Activated CD8-positive, alpha-beta T cell treated with anti-CD3 and anti-CD28 coated beads for 36 hours (primary cell): ENCODE measurements around the gene CAPN5. TPM values are rescaled to one million over a fixed set of nuclear protein-coding genes. Genes with fewer than 3 reads are reported as not detected.

ENCODE experiments used
- ATAC-seq: fragments of 200-7000 bp; cut with Tn5 transposase; one replicate; pipeline ENCODE4 v1.10.0; 2021; ENCODE audit warnings: mild to moderate bottlenecking, moderate library complexity
- CTCF ChIA-PET: fragments of 350-600 bp; sonication (Branson Sonifier 250); formaldehyde crosslinking; loops from one replicate; lab custom pipeline; 2021; ENCODE audit warnings: antibody characterized with exemption; lab: Charles Lee
- POLR2A ChIA-PET: fragments of 350-600 bp; sonication (Branson Sonifier 250); formaldehyde crosslinking; loops from one replicate; lab custom pipeline; 2021; ENCODE audit warnings: antibody characterized with exemption; lab: Charles Lee
- DNase-seq: peaks from one replicate; pipeline ENCODE4 v3.0.0-alpha.2; 2020
- H3K27ac Mint-ChIP-seq: one replicate; pipeline ENCODE4 v1.8.0; 2021; ENCODE audit warnings: mild to moderate bottlenecking, mixed read lengths
- H3K27me3 Mint-ChIP-seq: one replicate; pipeline ENCODE4 v1.8.0; 2021; ENCODE audit warnings: mixed read lengths
- H3K36me3 Mint-ChIP-seq: one replicate; pipeline ENCODE4 v1.8.0; 2021; ENCODE audit warnings: low read depth, mixed read lengths
- H3K4me1 Mint-ChIP-seq: one replicate; pipeline ENCODE4 v1.8.0; 2021; ENCODE audit warnings: low read depth, mixed read lengths
- H3K4me3 Mint-ChIP-seq: one replicate; pipeline ENCODE4 v1.8.0; 2021; ENCODE audit warnings: mild to moderate bottlenecking, moderate library complexity, mixed read lengths
- H3K9me3 Mint-ChIP-seq: one replicate; pipeline ENCODE4 v1.8.0; 2021; ENCODE audit warnings: mixed read lengths
- CTCF ChIP-seq: fragments of 200-600 bp; IDR thresholded peaks from one replicate; pipeline ENCODE4 v1.8.0; 2022; ENCODE audit warnings: antibody characterized with exemption, mild to moderate bottlenecking
- intact Hi-C: fragments of 100-400 bp; cut with micrococcal nuclease; formaldehyde crosslinking; loops from one replicate; pipeline ENCODE4 v1.10.0; 2022
- total RNA-seq, 2 experiments: library from RNA; stranded (reverse); gene quantifications; one replicate each; pipeline ENCODE4 v1.2.3, GENCODE V29; 2021

Gene CAPN5
- total RNA-seq, 2 experiments from 2014 or later, result 1.6 to 2.2 TPM

GRCh38 chr11:77052518-77052917 lies 14.3 kb upstream of the CAPN5 start:
- Mint-ChIP-seq H3K9me3 (peaks cover 10% of the 10 kb centered on the region), H3K36me3 (no peaks in the 10 kb centered on the region), H3K4me1 (no peaks in the 10 kb centered on the region), H3K4me3 (no peak overlapping the region), H3K27ac (no peak overlapping the region), H3K27me3 (no peaks in the 10 kb centered on the region)
- intact Hi-C loops, result no loop called here
- ChIA-PET POLR2A (no interaction called here), CTCF (interaction anchor here (1.1 to 5.0 kb wide), 2 partner anchors 13 to 39 kb away, joined by 3 to 46 read pairs; no protein-coding TSS in a partner anchor)
- TF ChIP-seq CTCF, result no peak
- DNase-seq, result no peak
- no peak for ATAC-seq

DNA sequence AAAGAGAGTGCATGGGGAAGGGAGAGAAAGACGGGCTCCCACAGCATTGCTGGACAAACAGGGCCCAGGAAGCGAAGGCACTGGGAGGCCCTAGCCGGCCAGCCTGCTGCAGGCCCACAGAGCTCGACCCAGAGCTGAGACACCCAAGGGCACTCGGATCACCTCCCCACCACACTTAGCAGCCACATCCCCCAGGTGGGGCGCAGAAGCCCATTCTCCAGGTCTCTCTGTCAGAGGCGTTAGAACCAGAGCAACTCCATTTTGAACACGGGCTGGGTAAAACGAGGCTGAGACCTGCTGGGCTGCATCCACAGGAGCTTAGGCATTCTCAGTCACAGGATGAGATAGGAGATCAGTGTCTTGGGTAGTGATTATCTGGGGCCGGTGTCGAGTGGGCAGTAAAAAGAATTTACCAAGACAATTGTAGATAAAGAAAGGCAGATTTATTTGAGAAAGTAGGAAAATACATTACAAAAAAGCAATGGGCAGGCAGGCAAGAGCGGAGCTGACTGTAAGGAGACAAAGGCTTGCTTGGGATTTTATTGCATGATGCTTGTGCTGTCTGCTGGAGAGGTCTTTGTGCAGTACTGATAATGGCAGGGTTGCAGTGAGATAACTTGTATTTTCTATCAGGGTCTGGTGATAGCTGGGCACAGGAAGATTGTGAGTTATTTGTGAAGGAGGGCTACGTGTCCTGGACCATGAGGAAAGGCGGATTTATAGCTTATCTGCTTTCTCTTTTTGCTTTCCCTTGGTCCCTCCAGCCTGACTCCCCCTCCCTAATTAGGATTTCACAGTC lies 13.4 kb upstream of the CAPN5 start:
- intact Hi-C loops, result no loop called here
- ATAC-seq (no peak), DNase-seq (no peak)
- H3K4me3 Mint-ChIP-seq, result no peak overlapping the region
- POLR2A ChIA-PET, result interaction anchor here (0.6 kb wide), 1 partner anchor 546 kb away, joined by 4 read pairs; no protein-coding TSS in a partner anchor
- H3K36me3 Mint-ChIP-seq, result no peaks in the 10 kb centered on the region
- peaks cover 10% of the 10 kb centered on the region for H3K9me3 Mint-ChIP-seq
- no peak overlapping the region for H3K27ac Mint-ChIP-seq
- CTCF ChIA-PET, result interaction anchor here (1.0 to 5.0 kb wide), 4 partner anchors 8 to 133 kb away, joined by 3 to 46 read pairs (median 6); no protein-coding TSS in a partner anchor
- no peaks in the 10 kb centered on the region for H3K27me3 Mint-ChIP-seq
- H3K4me1 Mint-ChIP-seq, result no peaks in the 10 kb centered on the region
- no peak for TF ChIP-seq CTCF

DNA sequence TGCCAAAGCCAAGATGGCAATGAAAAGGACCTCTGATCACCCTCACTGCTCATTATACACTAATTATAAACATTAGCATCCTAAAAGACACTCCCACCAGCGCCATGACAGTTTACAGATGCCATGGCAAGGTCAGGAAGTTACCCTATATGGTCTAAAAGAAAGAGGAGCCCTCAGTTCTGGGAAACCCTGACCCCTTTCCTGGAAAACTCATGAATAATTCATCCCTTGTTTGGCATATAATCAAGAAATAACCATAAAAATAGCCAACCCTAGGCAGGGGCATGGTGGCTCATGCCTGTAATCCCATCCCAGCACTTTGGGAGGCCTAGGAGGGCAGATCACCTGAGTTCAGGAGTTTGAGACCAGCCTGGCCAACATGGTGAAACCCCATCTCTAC lies 12.7 kb upstream of the CAPN5 start:
- H3K4me3 Mint-ChIP-seq, result no peak overlapping the region
- no peaks in the 10 kb centered on the region for H3K4me1 Mint-ChIP-seq
- ChIA-PET CTCF (interaction anchor here (1.4 to 5.0 kb wide), 3 partner anchors 9 to 134 kb away, joined by 3 to 46 read pairs (median 8); no protein-coding TSS in a partner anchor), POLR2A (interaction anchor here (1.3 kb wide), 1 partner anchor 29 kb away, joined by 4 read pairs; no protein-coding TSS in a partner anchor)
- no peak for DNase-seq
- H3K27ac Mint-ChIP-seq, result no peak overlapping the region
- H3K36me3 Mint-ChIP-seq, result no peaks in the 10 kb centered on the region
- intact Hi-C loops, result no loop called here
- H3K27me3 Mint-ChIP-seq, result no peaks in the 10 kb centered on the region
- peaks cover 10% of the 10 kb centered on the region for H3K9me3 Mint-ChIP-seq
- TF ChIP-seq CTCF, result no peak
- no peak for ATAC-seq

DNA sequence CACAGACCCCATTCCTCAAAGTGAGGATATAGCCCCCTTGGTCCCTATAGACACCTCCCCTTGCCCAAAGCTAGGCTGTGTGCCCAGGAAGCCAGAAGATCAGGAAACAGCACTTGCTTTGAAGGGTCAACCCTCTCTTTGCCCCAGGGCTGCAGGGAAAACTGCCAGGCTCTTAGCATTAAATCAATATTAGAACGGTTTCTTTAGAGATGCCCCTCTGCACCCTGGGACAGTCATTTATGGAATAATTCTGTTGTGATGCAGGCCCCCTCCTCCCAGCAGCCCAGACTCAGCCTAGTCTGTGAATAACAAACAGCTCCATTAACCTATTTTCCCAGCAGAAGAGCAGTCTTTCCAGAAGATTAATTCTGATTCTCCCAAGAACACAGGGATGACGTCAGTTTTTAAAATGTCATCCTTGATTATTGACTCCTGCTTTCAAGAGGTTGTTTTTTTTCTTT lies 11.6 kb upstream of the CAPN5 start:
- H3K36me3 Mint-ChIP-seq, result no peaks in the 10 kb centered on the region
- ATAC-seq, result no peak
- H3K27ac Mint-ChIP-seq, result no peak overlapping the region
- TF ChIP-seq CTCF, result no peak
- no peaks in the 10 kb centered on the region for H3K4me1 Mint-ChIP-seq
- DNase-seq, result no peak
- POLR2A ChIA-PET, result interaction anchor here (1.3 kb wide), 1 partner anchor 28 kb away, joined by 4 read pairs; no protein-coding TSS in a partner anchor
- intact Hi-C loops, result no loop called here
- CTCF ChIA-PET, result interaction anchor here (1.4 to 5.0 kb wide), 4 partner anchors 10 to 135 kb away, joined by 3 to 46 read pairs (median 7); no protein-coding TSS in a partner anchor
- H3K9me3 Mint-ChIP-seq, result peaks cover 10% of the 10 kb centered on the region
- H3K4me3 Mint-ChIP-seq, result no peak overlapping the region
- no peaks in the 10 kb centered on the region for H3K27me3 Mint-ChIP-seq

GRCh38 chr11:77055913-77056312 lies 10.9 kb upstream of the CAPN5 start:
- ChIA-PET POLR2A (no interaction called here), CTCF (interaction anchor here (1.6 to 1.9 kb wide), 2 partner anchors 36 to 71 kb away, joined by 6 read pairs; no protein-coding TSS in a partner anchor)
- intact Hi-C loops, result no loop called here
- H3K27me3 Mint-ChIP-seq, result no peaks in the 10 kb centered on the region
- no peak for ATAC-seq
- DNase-seq, result no peak
- no peak for TF ChIP-seq CTCF
- no peak overlapping the region for H3K4me3 Mint-ChIP-seq
- H3K4me1 Mint-ChIP-seq, result no peaks in the 10 kb centered on the region
- peaks cover 10% of the 10 kb centered on the region for H3K9me3 Mint-ChIP-seq
- H3K27ac Mint-ChIP-seq, result no peak overlapping the region
- H3K36me3 Mint-ChIP-seq, result no peaks in the 10 kb centered on the region
